Suppressor macrophage treated with lipopolysaccharide for 4 hours (primary cell): Measurements from ENCODE around the gene CLEC2D.
A peak's percentile ranks its signal among the peaks of the same experiment; 100 is the strongest.
"Not testable (repeated sequence)": the region's sequence is repeated elsewhere in the genome, so short reads cannot be mapped to it uniquely, and the experiment has no call there.

Experiments
- DNase-seq: peaks from one replicate; pipeline ENCODE4 v3.0.0-alpha.2; 2020

The CLEC2D gene

DNA sequence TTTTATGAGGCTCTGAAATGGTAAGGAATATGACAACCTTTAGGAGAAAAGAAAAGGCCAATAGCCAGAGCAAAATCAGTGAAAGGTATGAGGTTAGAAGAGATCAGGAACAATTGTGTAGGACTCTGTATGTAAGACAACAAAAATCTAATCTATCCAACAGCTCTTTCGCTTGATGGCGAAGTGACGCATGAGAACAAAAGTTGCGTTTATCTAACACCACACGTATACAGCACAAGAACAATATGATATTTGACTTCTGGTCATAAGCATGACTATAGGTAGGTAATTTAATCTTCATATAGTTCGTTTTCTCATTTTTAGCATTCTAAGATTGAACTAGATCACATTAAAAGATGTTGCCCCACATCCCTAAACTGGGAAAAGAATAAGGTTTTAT lies 61.9 kb downstream of the CLEC2D start:
- DNase-seq, result no peak

GRCh38 chr12:9731797-9732196 lies 62.3 kb downstream of the CLEC2D start:
- DNase-seq, result peak; percentile 79

DNA sequence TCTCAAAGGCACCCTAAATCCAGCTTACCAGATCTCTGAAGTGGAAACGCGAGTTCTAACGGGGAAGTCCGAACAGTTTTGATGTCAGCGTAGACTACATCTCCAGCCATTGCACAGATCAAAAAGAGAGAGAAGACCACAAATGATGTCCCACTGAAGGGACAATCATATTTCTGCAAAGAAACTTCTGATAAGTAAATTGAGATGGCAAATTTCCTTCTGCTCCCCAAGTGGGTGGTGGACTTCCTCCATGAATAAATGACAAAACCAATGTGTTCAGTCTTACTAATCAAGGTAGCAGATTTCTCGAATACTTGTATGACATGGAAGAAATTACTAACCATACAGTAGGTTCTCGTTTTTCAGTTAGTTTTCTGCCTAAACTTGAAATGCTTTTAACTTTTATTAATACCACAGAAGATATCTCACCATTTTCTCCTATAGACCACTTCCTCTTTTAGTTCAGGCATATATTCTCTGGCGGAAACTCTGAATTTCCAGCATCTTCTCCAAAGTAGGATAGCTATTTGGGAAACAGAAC lies 63.5 kb downstream of the CLEC2D start, which contains the start of gene CLECL1:
CLECL1 (minus strand) TSS at position 177 of the 541 bp plus-strand sequence.
- DNase-seq, result peak; percentile 54

DNA sequence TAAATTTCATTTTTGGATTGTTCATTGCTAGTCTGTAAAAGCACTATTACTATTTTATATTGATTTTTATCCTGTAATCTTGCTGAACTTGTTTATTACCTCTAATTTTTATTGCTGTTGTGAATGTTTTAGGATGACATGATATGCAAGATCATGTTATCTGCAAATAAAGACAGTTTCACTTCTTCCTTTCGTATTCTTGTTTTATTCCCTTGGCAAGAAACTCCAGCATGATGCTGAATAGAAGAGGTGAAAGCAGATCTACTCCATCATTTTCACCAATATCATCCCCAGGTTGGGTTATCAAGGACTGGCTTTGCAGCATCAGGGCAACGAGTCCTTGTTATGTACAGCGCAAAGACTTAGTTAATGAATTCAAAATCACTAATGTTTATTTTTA lies 66.1 kb downstream of the CLEC2D start:
- peak; percentile 43 for DNase-seq

GRCh38 chr12:9736936-9737705 lies 67.6 kb downstream of the CLEC2D start:
- peak; percentile 65 for DNase-seq

GRCh38 chr12:9738905-9739304 lies 69.4 kb downstream of the CLEC2D start:
- DNase-seq, result not testable (repeated sequence)

DNA sequence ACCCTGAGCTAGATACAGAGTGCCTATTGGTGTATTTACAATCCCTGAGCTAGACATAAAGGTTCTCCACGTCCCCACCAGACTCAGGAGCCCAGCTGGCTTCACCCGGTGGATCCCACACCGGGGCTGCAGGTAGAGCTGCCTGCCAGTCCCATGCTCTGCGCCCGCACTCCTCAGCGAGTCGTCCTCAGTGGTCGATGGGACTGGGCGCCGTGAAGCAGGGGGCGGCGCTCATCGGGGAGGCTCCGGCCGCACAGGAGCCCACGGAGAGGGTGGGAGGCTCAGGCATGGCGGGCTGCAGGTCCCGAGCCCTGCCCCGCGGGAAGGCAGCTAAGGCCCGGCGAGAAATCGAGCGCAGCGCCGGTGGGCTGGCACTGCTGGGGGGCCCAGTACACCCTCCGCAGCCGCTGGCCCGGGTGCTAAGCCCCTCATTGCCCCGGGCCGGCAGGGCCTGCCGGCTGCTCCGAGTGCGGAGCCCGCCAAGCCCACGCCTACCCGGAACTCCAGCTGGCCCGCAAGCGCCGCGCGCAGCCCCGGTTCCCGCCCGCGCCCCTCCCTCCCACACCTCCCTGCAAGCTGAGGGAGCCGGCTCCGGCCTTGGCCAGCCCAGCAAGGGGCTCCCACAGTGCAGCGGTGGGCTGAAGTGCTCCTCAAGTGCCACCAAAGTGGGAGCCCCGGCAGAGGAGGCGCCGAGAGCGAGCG lies 70.0 kb downstream of the CLEC2D start:
- not testable (repeated sequence) for DNase-seq

GRCh38 chr12:9740106-9740750 lies 70.7 kb downstream of the CLEC2D start:
- no peak for DNase-seq

DNA sequence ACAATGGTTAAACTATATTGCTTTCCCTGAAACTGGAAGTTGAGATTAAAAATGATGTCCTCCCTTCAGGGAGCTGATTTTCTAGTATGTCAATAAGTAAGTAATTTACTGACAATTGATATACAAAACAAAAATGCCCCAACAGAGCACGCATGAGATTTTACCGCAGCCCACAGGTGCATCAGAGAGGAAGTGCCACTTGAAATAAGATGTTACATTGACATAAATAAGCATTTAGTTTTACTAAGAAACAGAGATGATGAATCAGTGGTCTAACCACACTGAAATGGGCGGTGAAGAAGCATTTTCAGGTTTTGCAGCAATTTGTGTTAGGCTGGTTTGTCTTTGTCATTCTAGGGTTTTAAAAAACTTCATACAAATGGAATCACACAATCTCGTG lies 72.2 kb downstream of the CLEC2D start:
- peak; percentile 31 for DNase-seq

GRCh38 chr12:9742661-9743060 lies 73.1 kb downstream of the CLEC2D start:
- no peak for DNase-seq

GRCh38 chr12:9745199-9745598 lies 75.7 kb downstream of the CLEC2D start:
- no peak for DNase-seq
